Keratinocyte (primary cell): ENCODE results near the gene CIRBP. TPM values are rescaled to one million over a fixed set of nuclear protein-coding genes. Genes with fewer than 3 reads are reported as not detected.

ENCODE experiments used
- DNase-seq: peaks from one replicate; pipeline ENCODE4 v3.0.0-alpha.2; 2011; ENCODE audit warnings: low read depth, missing footprints, low spot score
- FAIRE-seq: peaks from 2 replicates; lab custom pipeline; 2011; peaks lifted over from hg19 to GRCh38; lab: Jason Lieb, UNC
- H2AFZ ChIP-seq: 2 replicates; pipeline ENCODE4 v1.6.0; 2012; ENCODE audit warnings: low read length, control low read depth, inconsistent platforms; ENCODE audit not compliant: control insufficient read depth
- H3K27ac ChIP-seq: 2 replicates; pipeline ENCODE4 v1.5.1; 2011; ENCODE audit warnings: low read length; ENCODE audit not compliant: control insufficient read depth, insufficient read depth
- H3K27me3 ChIP-seq: 3 replicates; pipeline ENCODE4 v1.6.0; 2011; ENCODE audit warnings: low read length; ENCODE audit not compliant: control insufficient read depth, insufficient read depth; ENCODE audit errors: extremely low read depth
- H3K36me3 ChIP-seq, 2 experiments: 2 replicates in 1 of 2; 3 replicates in 1 of 2; pipeline ENCODE4 v1.5.1; 2011; ENCODE audit warnings: low read length in 2 of 2, mild to moderate bottlenecking in 1 of 2; ENCODE audit not compliant: control insufficient read depth in 2 of 2, insufficient read depth in 2 of 2; ENCODE audit errors: extremely low read depth in 1 of 2
- H3K4me1 ChIP-seq: 3 replicates; pipeline ENCODE4 v1.5.1; 2011; ENCODE audit warnings: low read length; ENCODE audit not compliant: control insufficient read depth, insufficient read depth; ENCODE audit errors: extremely low read depth
- H3K4me2 ChIP-seq: 3 replicates; pipeline ENCODE4 v1.6.0; 2011; ENCODE audit warnings: low read depth, low read length; ENCODE audit not compliant: control insufficient read depth, insufficient read depth; ENCODE audit errors: extremely low read depth
- H3K4me3 ChIP-seq, 3 experiments: fragments of 200-600 bp in 1 of 3; sonication (generic) in 1 of 3; 2 replicates in 2 of 3; 3 replicates in 1 of 3; pipeline ENCODE4 v1.5.1; 2011 to 2016; ENCODE audit warnings: low read length in 3 of 3, mild to moderate bottlenecking in 3 of 3, control low read depth in 2 of 3, inconsistent platforms in 1 of 3, low read depth in 1 of 3, mixed read lengths in 1 of 3, mixed run types in 1 of 3, moderate library complexity in 1 of 3; ENCODE audit not compliant: control insufficient read depth in 2 of 3, insufficient read depth in 2 of 3; ENCODE audit errors: extremely low read depth in 1 of 3
- H3K79me2 ChIP-seq: 2 replicates; pipeline ENCODE4 v1.6.0; 2012; ENCODE audit warnings: low read length; ENCODE audit not compliant: control insufficient read depth, insufficient read depth
- H3K9ac ChIP-seq: 3 replicates; pipeline ENCODE4 v1.6.0; 2011; ENCODE audit warnings: low read length; ENCODE audit not compliant: control insufficient read depth, insufficient read depth; ENCODE audit errors: extremely low read depth
- H3K9me1 ChIP-seq: 3 replicates; pipeline ENCODE4 v1.6.0; 2011; ENCODE audit warnings: low read length; ENCODE audit not compliant: control insufficient read depth, insufficient read depth; ENCODE audit errors: extremely low read depth
- H3K9me3 ChIP-seq: 2 replicates; pipeline ENCODE4 v1.5.1; 2012; ENCODE audit warnings: low read depth, low read length; ENCODE audit not compliant: control insufficient read depth
- H4K20me1 ChIP-seq: 3 replicates; pipeline ENCODE4 v1.6.0; 2011; ENCODE audit warnings: low read length; ENCODE audit not compliant: control insufficient read depth, insufficient read depth; ENCODE audit errors: extremely low read depth
- EZH2 ChIP-seq: IDR thresholded peaks from one replicate; pipeline ENCODE4 v1.6.1; 2012; ENCODE audit warnings: inconsistent platforms, mild to moderate bottlenecking, low read length, moderate library complexity
- dilution Hi-C: fragments of 300-500 bp; cut with MboI; formaldehyde crosslinking; loops from one replicate; pipeline ENCODE4 v1.7.0; 2020; ENCODE audit warnings: low sequenced_read_pairs; ENCODE audit not compliant: extremely low pct_ligation_motif_present
- polyA plus RNA-seq, 5 experiments: library from polyadenylated mRNA; depleted of rRNA in 3 of 5; stranded (reverse) in 3 of 5; stranded (forward) in 1 of 5; unstranded in 1 of 5; fragments of >200 nt; gene quantifications; 1 replicate in 1 of 5; 2 replicates in 3 of 5; 3 replicates in 1 of 5; pipeline versions ENCODE4 v1.2.1 to v1.2.3, GENCODE V29; 2011 to 2012; ENCODE audit warnings: missing spikeins in 2 of 5, low read depth in 1 of 5, low replicate concordance in 1 of 5
- TF ChIP-seq, protein P1 (sequence below), 3 experiments: IDR thresholded peaks in 1 of 3; conservative IDR thresholded peaks in 1 of 3; optimal IDR thresholded peaks in 1 of 3; 2 replicates in 2 of 3; 3 replicates in 1 of 3; pipeline versions ENCODE3 to v1.5.1; 2011; ENCODE audit warnings: low read length in 3 of 3, mild to moderate bottlenecking in 3 of 3, moderate library complexity in 2 of 3, control low read depth in 1 of 3, inconsistent platforms in 1 of 3; ENCODE audit not compliant: insufficient read depth in 2 of 3; ENCODE audit errors: extremely low read depth in 1 of 3

Gene CIRBP
- polyA plus RNA-seq, 1 donor (not counting 4 experiments of a cell fraction or from before 2014, with no cell fraction given): 113 TPM

DNA sequence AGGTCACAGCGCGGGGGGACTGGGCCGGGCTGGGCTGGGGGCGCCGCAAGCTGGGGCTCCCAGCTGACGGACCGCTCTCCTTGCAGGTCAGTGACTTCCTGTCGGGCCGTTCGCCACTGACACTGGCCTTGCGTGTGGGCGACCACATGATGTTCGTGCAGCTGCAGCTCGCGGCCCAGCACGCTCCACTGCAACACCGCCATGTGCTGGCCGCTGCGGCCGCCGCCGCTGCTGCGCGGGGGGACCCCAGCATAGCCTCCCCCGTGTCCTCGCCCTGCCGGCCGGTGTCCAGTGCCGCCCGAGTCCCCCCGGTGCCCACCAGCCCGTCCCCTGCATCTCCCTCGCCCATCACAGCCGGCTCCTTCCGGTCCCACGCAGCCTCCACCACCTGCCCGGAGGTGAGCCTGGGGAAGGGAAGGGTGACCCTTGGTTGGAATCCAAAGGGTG is 15.0 kb upstream of the CIRBP start:
- H3K27me3 ChIP-seq: no peaks in the 10 kb centered on the region
- peaks cover 14% of the 10 kb centered on the region for H4K20me1 ChIP-seq
- no peak overlapping the region for H3K9ac ChIP-seq
- TF ChIP-seq EZH2: no peak
- TF ChIP-seq, protein P1, sequence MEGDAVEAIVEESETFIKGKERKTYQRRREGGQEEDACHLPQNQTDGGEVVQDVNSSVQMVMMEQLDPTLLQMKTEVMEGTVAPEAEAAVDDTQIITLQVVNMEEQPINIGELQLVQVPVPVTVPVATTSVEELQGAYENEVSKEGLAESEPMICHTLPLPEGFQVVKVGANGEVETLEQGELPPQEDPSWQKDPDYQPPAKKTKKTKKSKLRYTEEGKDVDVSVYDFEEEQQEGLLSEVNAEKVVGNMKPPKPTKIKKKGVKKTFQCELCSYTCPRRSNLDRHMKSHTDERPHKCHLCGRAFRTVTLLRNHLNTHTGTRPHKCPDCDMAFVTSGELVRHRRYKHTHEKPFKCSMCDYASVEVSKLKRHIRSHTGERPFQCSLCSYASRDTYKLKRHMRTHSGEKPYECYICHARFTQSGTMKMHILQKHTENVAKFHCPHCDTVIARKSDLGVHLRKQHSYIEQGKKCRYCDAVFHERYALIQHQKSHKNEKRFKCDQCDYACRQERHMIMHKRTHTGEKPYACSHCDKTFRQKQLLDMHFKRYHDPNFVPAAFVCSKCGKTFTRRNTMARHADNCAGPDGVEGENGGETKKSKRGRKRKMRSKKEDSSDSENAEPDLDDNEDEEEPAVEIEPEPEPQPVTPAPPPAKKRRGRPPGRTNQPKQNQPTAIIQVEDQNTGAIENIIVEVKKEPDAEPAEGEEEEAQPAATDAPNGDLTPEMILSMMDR (optimal IDR thresholded peaks at IDR 0.05 in 1 of 3, IDR thresholded peaks at IDR 0.05 in 1 of 3, conservative IDR thresholded peaks at IDR 0.05 in 1 of 3; ENCODE audit: extremely low read depth in 1 of 3, insufficient read depth in 2 of 3, low read length in 3 of 3): no peak
- peaks cover 28 to 50% of the 10 kb centered on the region in 2 experiments for H3K36me3 ChIP-seq
- no peak for DNase-seq
- no peak overlapping the region for H3K27ac ChIP-seq
- H3K9me3 ChIP-seq: no peaks in the 10 kb centered on the region
- no peak overlapping the region for H2AFZ ChIP-seq
- FAIRE-seq: no peak
- no peaks in the 10 kb centered on the region for H3K9me1 ChIP-seq
- H3K4me3 ChIP-seq: no peak overlapping the region
- no peak overlapping the region for H3K4me2 ChIP-seq
- dilution Hi-C loops: no loop called here
- peaks cover 27% of the 10 kb centered on the region for H3K4me1 ChIP-seq
- H3K79me2 ChIP-seq: peaks cover 56% of the 10 kb centered on the region

DNA sequence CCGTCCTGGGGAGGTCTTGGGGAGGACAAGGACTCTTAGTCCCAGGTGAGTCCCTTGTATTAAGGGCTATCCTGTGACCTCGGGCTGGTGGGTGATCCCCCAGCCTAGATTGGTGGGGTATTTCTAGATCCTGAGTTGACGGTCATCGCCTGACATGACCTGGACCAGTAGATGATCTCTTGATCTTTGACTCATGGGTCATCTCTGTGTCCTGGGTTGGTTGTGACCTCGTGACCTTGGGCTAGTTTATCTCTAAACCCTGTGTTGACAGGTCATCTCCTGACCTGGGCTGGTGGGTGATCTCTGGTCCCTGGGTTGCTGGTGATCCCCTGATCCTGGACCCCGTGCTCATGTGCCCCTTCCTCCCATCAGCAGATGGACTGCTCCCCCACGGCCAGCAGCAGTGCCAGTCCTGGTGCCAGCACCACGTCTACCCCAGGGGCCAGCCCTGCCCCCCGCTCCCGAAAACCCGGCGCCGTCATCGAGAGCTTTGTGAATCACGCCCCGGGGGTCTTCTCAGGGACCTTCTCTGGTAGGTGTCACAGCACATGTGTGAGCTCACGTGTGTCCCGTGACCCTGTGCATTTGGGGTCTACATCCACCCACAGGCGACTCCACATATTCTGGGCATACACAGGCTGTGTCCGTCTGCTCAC is 14.5 kb upstream of the CIRBP start:
- peaks cover 16% of the 10 kb centered on the region for H4K20me1 ChIP-seq
- no peak for DNase-seq
- no peaks in the 10 kb centered on the region for H3K9me3 ChIP-seq
- no peak for FAIRE-seq
- H3K4me3 ChIP-seq: no peak overlapping the region
- no peak overlapping the region for H3K4me2 ChIP-seq
- no peak overlapping the region for H3K27ac ChIP-seq
- TF ChIP-seq, protein P1 (optimal IDR thresholded peaks at IDR 0.05 in 1 of 3, IDR thresholded peaks at IDR 0.05 in 1 of 3, conservative IDR thresholded peaks at IDR 0.05 in 1 of 3; ENCODE audit: extremely low read depth in 1 of 3, insufficient read depth in 2 of 3, low read length in 3 of 3): no peak
- no peak for TF ChIP-seq EZH2
- H3K9ac ChIP-seq: no peak overlapping the region
- peaks cover 56% of the 10 kb centered on the region for H3K79me2 ChIP-seq
- dilution Hi-C loops: no loop called here
- H2AFZ ChIP-seq: no peak overlapping the region
- peaks cover 32% of the 10 kb centered on the region for H3K4me1 ChIP-seq
- peaks cover 28 to 50% of the 10 kb centered on the region in 2 experiments for H3K36me3 ChIP-seq
- H3K27me3 ChIP-seq: no peaks in the 10 kb centered on the region
- H3K9me1 ChIP-seq: no peaks in the 10 kb centered on the region
